IMR-90 (cell line): ENCODE measurements around the gene DENND6A. TPM values are rescaled to one million over a fixed set of nuclear protein-coding genes. Genes with fewer than 3 reads are reported as not detected.

ENCODE experiments used
- ATAC-seq: fragments of 200-7000 bp; cut with Tn5 transposase; 2 replicates; pipeline ENCODE4 v1.9.1; 2020; ENCODE audit warnings: low read depth, mild to moderate bottlenecking, moderate library complexity
- BruUV-seq: library from RNA; stranded (reverse); fragments of 400-500 nt; replicated peaks from 2 replicates; lab custom pipeline; 2021; lab: Mats Ljungman, UMichigan
- CTCF ChIA-PET: fragments of 300-600 bp; formaldehyde crosslinking; extraction: SDS; loops from one replicate; lab custom pipeline; 2021; ENCODE audit warnings: antibody characterized with exemption; lab: Yijun Ruan, JAX
- POLR2A ChIA-PET: fragments of 300-600 bp; sonication (Branson Sonifier 250); formaldehyde crosslinking; loops from one replicate; lab custom pipeline; 2022; ENCODE audit warnings: antibody characterized with exemption; ENCODE audit not compliant: unreplicated experiment; lab: Charles Lee
- DNase-seq: peaks from one replicate; pipeline ENCODE4 v3.0.0; 2013
- H2AFZ ChIP-seq: replicated peaks from 2 replicates; pipeline ENCODE3; 2013; ENCODE audit warnings: low read length, mild to moderate bottlenecking; ENCODE audit not compliant: poor library complexity
- H2AK5ac ChIP-seq: 2 replicates; pipeline ENCODE4 v1.6.1; 2013; ENCODE audit warnings: low read depth, low read length, inconsistent platforms
- H2AK9ac ChIP-seq: replicated peaks from 2 replicates; pipeline ENCODE3; 2013; ENCODE audit warnings: mild to moderate bottlenecking, low read depth, low read length, moderate library complexity; ENCODE audit not compliant: poor library complexity
- H2BK120ac ChIP-seq: 2 replicates; pipeline ENCODE4 v1.6.1; 2013; ENCODE audit warnings: low read depth, low read length, inconsistent platforms
- H2BK15ac ChIP-seq: 3 replicates; pipeline ENCODE4 v1.6.1; 2013; ENCODE audit warnings: low read depth, low read length, inconsistent platforms
- H2BK20ac ChIP-seq: 2 replicates; pipeline ENCODE4 v1.6.1; 2013; ENCODE audit warnings: low read depth, mild to moderate bottlenecking, inconsistent platforms, low read length, moderate library complexity
- H2BK5ac ChIP-seq: 2 replicates; pipeline ENCODE4 v1.6.1; 2013; ENCODE audit warnings: mild to moderate bottlenecking, low read depth, low read length, inconsistent platforms; ENCODE audit not compliant: poor library complexity, severe bottlenecking
- H3K14ac ChIP-seq: replicated peaks from 2 replicates; pipeline ENCODE4 v1.6.1; 2013; ENCODE audit warnings: low read depth, low read length, inconsistent platforms
- H3K18ac ChIP-seq: 2 replicates; pipeline ENCODE4 v1.6.1; 2013; ENCODE audit warnings: low read depth, low read length, control low read depth
- H3K23ac ChIP-seq: 2 replicates; pipeline ENCODE4 v1.6.1; 2013; ENCODE audit warnings: low read depth, low read length, inconsistent platforms
- H3K27ac ChIP-seq: 2 replicates; pipeline ENCODE4 v1.5.1; 2013; ENCODE audit warnings: mild to moderate bottlenecking, control low read depth, low read length; ENCODE audit not compliant: insufficient read depth
- H3K27me3 ChIP-seq: 2 replicates; pipeline ENCODE4 v1.6.1; 2013; ENCODE audit warnings: low read length; ENCODE audit not compliant: control insufficient read depth, insufficient read depth
- H3K36me3 ChIP-seq: 2 replicates; pipeline ENCODE4 v1.6.1; 2013; ENCODE audit warnings: low read length, mixed read lengths; ENCODE audit not compliant: control insufficient read depth, insufficient read depth
- H3K4ac ChIP-seq: 2 replicates; pipeline ENCODE4 v1.6.1; 2013; ENCODE audit warnings: low read depth, low read length, inconsistent platforms
- H3K4me1 ChIP-seq: 2 replicates; pipeline ENCODE4 v1.6.1; 2013; ENCODE audit warnings: low read length, mixed read lengths; ENCODE audit not compliant: control insufficient read depth, insufficient read depth
- H3K4me2 ChIP-seq: 2 replicates; pipeline ENCODE4 v1.6.1; 2013; ENCODE audit warnings: low read depth, mild to moderate bottlenecking, control low read depth, low read length, moderate library complexity
- H3K4me3 ChIP-seq: 2 replicates; pipeline ENCODE4 v1.5.1; 2013; ENCODE audit warnings: low read depth, mild to moderate bottlenecking, control low read depth, low read length, moderate library complexity; ENCODE audit not compliant: insufficient read depth
- H3K56ac ChIP-seq: 2 replicates; pipeline ENCODE4 v1.6.1; 2013; ENCODE audit warnings: low read length, inconsistent platforms; ENCODE audit not compliant: insufficient read depth; ENCODE audit errors: extremely low read depth
- H3K79me1 ChIP-seq, 2 experiments: 2 replicates each; pipeline ENCODE4 v1.6.1; 2013; ENCODE audit warnings: low read length in 2 of 2, inconsistent platforms in 1 of 2, low read depth in 1 of 2
- H3K9ac ChIP-seq: 2 replicates; pipeline ENCODE4 v1.6.1; 2013; ENCODE audit warnings: low read depth, low read length, control low read depth
- H3K9me1 ChIP-seq: 2 replicates; pipeline ENCODE4 v1.6.1; 2013; ENCODE audit warnings: low read length, inconsistent platforms; ENCODE audit not compliant: insufficient read depth
- H3K9me3 ChIP-seq: 2 replicates; pipeline ENCODE4 v1.6.1; 2013; ENCODE audit warnings: low read length; ENCODE audit not compliant: control insufficient read depth, insufficient read depth
- H4K20me1 ChIP-seq: 2 replicates; pipeline ENCODE4 v1.6.1; 2013; ENCODE audit warnings: low read length, inconsistent platforms; ENCODE audit not compliant: insufficient read depth
- H4K5ac ChIP-seq: 2 replicates; pipeline ENCODE4 v1.6.1; 2013; ENCODE audit warnings: mild to moderate bottlenecking, low read depth, low read length, control low read depth
- H4K8ac ChIP-seq, 2 experiments: 2 replicates each; pipeline ENCODE4 v1.6.1; 2013; ENCODE audit warnings: low read depth in 2 of 2, low read length in 2 of 2, control low read depth in 1 of 2, inconsistent platforms in 1 of 2
- H4K91ac ChIP-seq: 2 replicates; pipeline ENCODE4 v1.6.1; 2013; ENCODE audit warnings: low read depth, low read length, inconsistent platforms; ENCODE audit not compliant: insufficient read depth
- BHLHE40 ChIP-seq: fragments of 150-350 bp; IDR thresholded peaks from 2 replicates; pipeline ENCODE4 v1.6.1; 2016; ENCODE audit warnings: mild to moderate bottlenecking, low read depth, low read length
- CEBPB ChIP-seq: IDR thresholded peaks from 2 replicates; pipeline ENCODE4 v1.6.1; 2012; ENCODE audit warnings: low read depth, low read length, improper control_type of control experiment
- CHD1 ChIP-seq: IDR thresholded peaks from 2 replicates; pipeline ENCODE4 v1.6.1; 2012; ENCODE audit warnings: low read depth, low read length, improper control_type of control experiment
- ELK1 ChIP-seq: fragments of 150-350 bp; IDR thresholded peaks from 2 replicates; pipeline ENCODE4 v1.6.1; 2016; ENCODE audit warnings: low read depth, mild to moderate bottlenecking, low read length, moderate library complexity, borderline replicate concordance
- FOS ChIP-seq: fragments of 150-350 bp; IDR thresholded peaks from 2 replicates; pipeline ENCODE4 v1.6.1; 2016; ENCODE audit warnings: low read depth, low read length
- MAFK ChIP-seq: IDR thresholded peaks from 2 replicates; pipeline ENCODE4 v1.6.1; 2012; ENCODE audit warnings: low read depth, low read length, improper control_type of control experiment
- MAZ ChIP-seq: IDR thresholded peaks from 2 replicates; pipeline ENCODE4 v1.6.1; 2012; ENCODE audit warnings: low read depth, mild to moderate bottlenecking, low read length, improper control_type of control experiment, moderate library complexity, borderline replicate concordance
- MXI1 ChIP-seq: IDR thresholded peaks from 2 replicates; pipeline ENCODE4 v1.6.1; 2012; ENCODE audit warnings: low read depth, mild to moderate bottlenecking, low read length, moderate library complexity, borderline replicate concordance
- NFE2L2 ChIP-seq: fragments of 150-350 bp; IDR thresholded peaks from 2 replicates; pipeline ENCODE4 v1.6.1; 2016; ENCODE audit warnings: low read depth, mild to moderate bottlenecking, low read length
- POLR2A ChIP-seq: IDR thresholded peaks from 2 replicates; pipeline ENCODE4 v1.6.1; 2012; ENCODE audit warnings: mild to moderate bottlenecking, low read depth, low read length
- RAD21 ChIP-seq: IDR thresholded peaks from 2 replicates; pipeline ENCODE4 v1.6.1; 2012; ENCODE audit warnings: low read length, improper control_type of control experiment
- RCOR1 ChIP-seq: IDR thresholded peaks from 2 replicates; pipeline ENCODE4 v1.6.1; 2012; ENCODE audit warnings: mild to moderate bottlenecking, low read length, improper control_type of control experiment; ENCODE audit not compliant: insufficient replicate concordance
- RFX5 ChIP-seq: IDR thresholded peaks from 2 replicates; pipeline ENCODE4 v1.8.0; 2012; ENCODE audit warnings: low read depth, mild to moderate bottlenecking, low read length, moderate library complexity
- SMC3 ChIP-seq: fragments of 150-350 bp; IDR thresholded peaks from 2 replicates; pipeline ENCODE4 v1.6.1; 2016; ENCODE audit warnings: low read depth, mild to moderate bottlenecking, antibody characterized with exemption, low read length, moderate library complexity
- USF2 ChIP-seq: fragments of 150-350 bp; IDR thresholded peaks from 2 replicates; pipeline ENCODE4 v1.6.1; 2017; ENCODE audit warnings: mild to moderate bottlenecking, antibody characterized with exemption, low read length, low read depth
- WGBS, 2 experiments: methylation state at CpG; one replicate each; pipeline versions ENCODE4 v1.1.5 to v1.1.7; 2013; ENCODE audit warnings: missing lambda C conversion rate in 2 of 2; ENCODE audit not compliant: insufficient read length in 1 of 2; ENCODE audit errors: extremely low coverage in 2 of 2; 5-methylcytosine and 5-hydroxymethylcytosine counted together
- dilution Hi-C: fragments of 300-500 bp; cut with HindIII; formaldehyde crosslinking; loops from one replicate; pipeline ENCODE4 v1.14.3; 2018; ENCODE audit warnings: low sequenced_read_pairs; ENCODE audit not compliant: unreplicated experiment
- in situ Hi-C: fragments of 300-500 bp; cut with MboI; formaldehyde crosslinking; loops from 3 replicates; pipeline ENCODE4 v1.14.3; 2019; ENCODE audit warnings: low sequenced_read_pairs, inconsistent platforms, mixed read lengths
- intact Hi-C: fragments of 100-400 bp; cut with micrococcal nuclease; formaldehyde crosslinking; loops from 2 replicates; pipeline ENCODE4 v1.10.0; 2022
- polyA plus RNA-seq, 3 experiments: library from polyadenylated mRNA; depleted of rRNA; stranded (reverse); fragments of >200 nt; gene quantifications; 2 replicates each; pipeline ENCODE4 v1.2.3, GENCODE V29; 2012; ENCODE audit warnings: low replicate concordance in 1 of 3
- total RNA-seq: library from RNA; depleted of rRNA; stranded (reverse); fragments of >200 nt; gene quantifications from 2 replicates; pipeline ENCODE4 v1.2.3, GENCODE V29; 2012
- TF ChIP-seq, protein P1 (sequence below): conservative IDR thresholded peaks from 2 replicates; pipeline ENCODE4 v1.5.1; 2012; ENCODE audit warnings: mild to moderate bottlenecking, low read depth, low read length, improper control_type of control experiment

The DENND6A gene
- total and polyA plus RNA-seq, 2 of the 4 experiments (the other 2 are of a cell fraction) = 3.8 to 9.0 TPM

GRCh38 chr3:57717205-57717868, 24.5 kb upstream of the DENND6A start:
- H3K14ac ChIP-seq = no peak overlapping the region
- no peak overlapping the region for H2AK9ac ChIP-seq
- dilution Hi-C loops (no loop called here), in situ Hi-C loops (no loop called here), intact Hi-C loops (no loop called here)
- no peak overlapping the region for H4K91ac ChIP-seq
- H4K8ac ChIP-seq = no peak overlapping the region
- H3K9ac ChIP-seq = no peak overlapping the region
- H3K4me3 ChIP-seq = no peak overlapping the region
- H3K79me1 ChIP-seq = no peaks in the 10 kb centered on the region
- POLR2A ChIA-PET = no interaction called here
- no peak overlapping the region for H3K4me2 ChIP-seq
- H3K4me1 ChIP-seq = no peaks in the 10 kb centered on the region
- DNase-seq (no peak), ATAC-seq (no peak)
- no peak overlapping the region for H2BK120ac ChIP-seq
- H3K23ac ChIP-seq = no peak overlapping the region
- BruUV-seq = no TSS peak
- CTCF ChIA-PET = no interaction called here
- H2AFZ ChIP-seq = no peak overlapping the region
- H3K27me3 ChIP-seq = no peaks in the 10 kb centered on the region
- H3K18ac ChIP-seq = no peak overlapping the region
- no peaks in the 10 kb centered on the region for H3K9me1 ChIP-seq
- no peaks in the 10 kb centered on the region for H3K36me3 ChIP-seq
- no peak overlapping the region for H4K5ac ChIP-seq
- H3K56ac ChIP-seq = no peak overlapping the region
- no CpG with 5 or more reads among the region's 6 CpGs for WGBS, 2 experiments
- no peak overlapping the region for H3K27ac ChIP-seq
- no peak overlapping the region for H2AK5ac ChIP-seq
- no peak overlapping the region for H2BK5ac ChIP-seq
- no peak overlapping the region for H2BK20ac ChIP-seq
- no peak overlapping the region for H3K4ac ChIP-seq
- TF ChIP-seq RCOR1 = no peak
- TF ChIP-seq BHLHE40 = no peak
- no peak for TF ChIP-seq RFX5
- TF ChIP-seq MXI1 = no peak
- TF ChIP-seq SMC3 = no peak
- TF ChIP-seq POLR2A = no peak
- TF ChIP-seq RAD21 = no peak
- no peak for TF ChIP-seq NFE2L2
- TF ChIP-seq, protein P1, sequence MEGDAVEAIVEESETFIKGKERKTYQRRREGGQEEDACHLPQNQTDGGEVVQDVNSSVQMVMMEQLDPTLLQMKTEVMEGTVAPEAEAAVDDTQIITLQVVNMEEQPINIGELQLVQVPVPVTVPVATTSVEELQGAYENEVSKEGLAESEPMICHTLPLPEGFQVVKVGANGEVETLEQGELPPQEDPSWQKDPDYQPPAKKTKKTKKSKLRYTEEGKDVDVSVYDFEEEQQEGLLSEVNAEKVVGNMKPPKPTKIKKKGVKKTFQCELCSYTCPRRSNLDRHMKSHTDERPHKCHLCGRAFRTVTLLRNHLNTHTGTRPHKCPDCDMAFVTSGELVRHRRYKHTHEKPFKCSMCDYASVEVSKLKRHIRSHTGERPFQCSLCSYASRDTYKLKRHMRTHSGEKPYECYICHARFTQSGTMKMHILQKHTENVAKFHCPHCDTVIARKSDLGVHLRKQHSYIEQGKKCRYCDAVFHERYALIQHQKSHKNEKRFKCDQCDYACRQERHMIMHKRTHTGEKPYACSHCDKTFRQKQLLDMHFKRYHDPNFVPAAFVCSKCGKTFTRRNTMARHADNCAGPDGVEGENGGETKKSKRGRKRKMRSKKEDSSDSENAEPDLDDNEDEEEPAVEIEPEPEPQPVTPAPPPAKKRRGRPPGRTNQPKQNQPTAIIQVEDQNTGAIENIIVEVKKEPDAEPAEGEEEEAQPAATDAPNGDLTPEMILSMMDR = no peak
- TF ChIP-seq MAFK = no peak
- no peak for TF ChIP-seq MAZ
- TF ChIP-seq CHD1 = no peak
- TF ChIP-seq ELK1 = no peak
- TF ChIP-seq FOS = no peak
- TF ChIP-seq USF2 = no peak
- no peak for TF ChIP-seq CEBPB
- no peaks in the 10 kb centered on the region for H3K9me3 ChIP-seq
- H2BK15ac ChIP-seq = no peak overlapping the region
- H4K20me1 ChIP-seq = no peaks in the 10 kb centered on the region
